Measurements from ENCODE around the gene CAMK4. TPM values are rescaled to one million over a fixed set of nuclear protein-coding genes. Genes with fewer than 3 reads are reported as not detected.

The CAMK4 gene
- polyA plus RNA-seq, 1 donor (not counting 4 experiments of a cell fraction or from before 2014, with no cell fraction given): 0.45 TPM

GRCh38 chr5:111233052-111233374 is 8.8 kb downstream of the CAMK4 start:
- H4K20me1 ChIP-seq (ENCODE audit: control insufficient read depth, extremely low read depth, insufficient read depth, low read length): no peaks in the 10 kb centered on the region
- no peaks in the 10 kb centered on the region for H3K9me1 ChIP-seq (ENCODE audit: control insufficient read depth, extremely low read depth, insufficient read depth, low read length)
- no peak overlapping the region for H3K4me2 ChIP-seq (ENCODE audit: control insufficient read depth, extremely low read depth, insufficient read depth, low read depth, low read length)
- dilution Hi-C loops (cut with MboI; ENCODE audit: extremely low pct_ligation_motif_present, low sequenced_read_pairs): no loop called here
- no peak overlapping the region for H3K4me3 ChIP-seq (ENCODE audit: control insufficient read depth in 2 of 3, extremely low read depth in 1 of 3, insufficient read depth in 2 of 3, low read depth in 1 of 3, low read length in 3 of 3)
- H3K9me3 ChIP-seq (ENCODE audit: control insufficient read depth, low read depth, low read length): no peaks in the 10 kb centered on the region
- no peak overlapping the region for H2AFZ ChIP-seq (ENCODE audit: control insufficient read depth, low read length)
- H3K4me1 ChIP-seq (ENCODE audit: control insufficient read depth, extremely low read depth, insufficient read depth, low read length): peaks cover 8% of the 10 kb centered on the region
- TF ChIP-seq, protein P1, sequence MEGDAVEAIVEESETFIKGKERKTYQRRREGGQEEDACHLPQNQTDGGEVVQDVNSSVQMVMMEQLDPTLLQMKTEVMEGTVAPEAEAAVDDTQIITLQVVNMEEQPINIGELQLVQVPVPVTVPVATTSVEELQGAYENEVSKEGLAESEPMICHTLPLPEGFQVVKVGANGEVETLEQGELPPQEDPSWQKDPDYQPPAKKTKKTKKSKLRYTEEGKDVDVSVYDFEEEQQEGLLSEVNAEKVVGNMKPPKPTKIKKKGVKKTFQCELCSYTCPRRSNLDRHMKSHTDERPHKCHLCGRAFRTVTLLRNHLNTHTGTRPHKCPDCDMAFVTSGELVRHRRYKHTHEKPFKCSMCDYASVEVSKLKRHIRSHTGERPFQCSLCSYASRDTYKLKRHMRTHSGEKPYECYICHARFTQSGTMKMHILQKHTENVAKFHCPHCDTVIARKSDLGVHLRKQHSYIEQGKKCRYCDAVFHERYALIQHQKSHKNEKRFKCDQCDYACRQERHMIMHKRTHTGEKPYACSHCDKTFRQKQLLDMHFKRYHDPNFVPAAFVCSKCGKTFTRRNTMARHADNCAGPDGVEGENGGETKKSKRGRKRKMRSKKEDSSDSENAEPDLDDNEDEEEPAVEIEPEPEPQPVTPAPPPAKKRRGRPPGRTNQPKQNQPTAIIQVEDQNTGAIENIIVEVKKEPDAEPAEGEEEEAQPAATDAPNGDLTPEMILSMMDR (optimal IDR thresholded peaks at IDR 0.05 in 1 of 3, IDR thresholded peaks at IDR 0.05 in 1 of 3, conservative IDR thresholded peaks at IDR 0.05 in 1 of 3; ENCODE audit: extremely low read depth in 1 of 3, insufficient read depth in 2 of 3, low read length in 3 of 3): no peak
- TF ChIP-seq EZH2 (IDR thresholded peaks at IDR 0.05; ENCODE audit: low read length): no peak
- DNase-seq (ENCODE audit: low read depth, low spot score) (no peak), FAIRE-seq (no peak)
- H3K27me3 ChIP-seq (ENCODE audit: control insufficient read depth, extremely low read depth, insufficient read depth, low read length): no peaks in the 10 kb centered on the region
- no peaks in the 10 kb centered on the region for H3K36me3 ChIP-seq (ENCODE audit: control insufficient read depth in 2 of 2, extremely low read depth in 1 of 2, insufficient read depth in 2 of 2, low read length in 2 of 2)
- H3K79me2 ChIP-seq (ENCODE audit: control insufficient read depth, insufficient read depth, low read length): no peaks in the 10 kb centered on the region
- H3K27ac ChIP-seq (ENCODE audit: control insufficient read depth, insufficient read depth, low read length): no peak overlapping the region
- H3K9ac ChIP-seq (ENCODE audit: control insufficient read depth, extremely low read depth, insufficient read depth, low read length): no peak overlapping the region

GRCh38 chr5:111234125-111234524 is 9.9 kb downstream of the CAMK4 start:
- Histone ChIP-seq H2AFZ (ENCODE audit: control insufficient read depth, low read length) (no peak overlapping the region), H3K9me1 (ENCODE audit: control insufficient read depth, extremely low read depth, insufficient read depth, low read length) (no peaks in the 10 kb centered on the region), H3K27ac (ENCODE audit: control insufficient read depth, insufficient read depth, low read length) (no peak overlapping the region), H3K4me2 (ENCODE audit: control insufficient read depth, extremely low read depth, insufficient read depth, low read depth, low read length) (no peak overlapping the region), H4K20me1 (ENCODE audit: control insufficient read depth, extremely low read depth, insufficient read depth, low read length) (no peaks in the 10 kb centered on the region), H3K4me3 (ENCODE audit: control insufficient read depth in 2 of 3, extremely low read depth in 1 of 3, insufficient read depth in 2 of 3, low read depth in 1 of 3, low read length in 3 of 3) (no peak overlapping the region), H3K9ac (ENCODE audit: control insufficient read depth, extremely low read depth, insufficient read depth, low read length) (no peak overlapping the region), H3K4me1 (ENCODE audit: control insufficient read depth, extremely low read depth, insufficient read depth, low read length) (peaks cover 7% of the 10 kb centered on the region), H3K27me3 (ENCODE audit: control insufficient read depth, extremely low read depth, insufficient read depth, low read length) (no peaks in the 10 kb centered on the region), H3K36me3 (ENCODE audit: control insufficient read depth in 2 of 2, extremely low read depth in 1 of 2, insufficient read depth in 2 of 2, low read length in 2 of 2) (no peaks in the 10 kb centered on the region), H3K9me3 (ENCODE audit: control insufficient read depth, low read depth, low read length) (no peaks in the 10 kb centered on the region), H3K79me2 (ENCODE audit: control insufficient read depth, insufficient read depth, low read length) (no peaks in the 10 kb centered on the region)
- dilution Hi-C loops (cut with MboI; ENCODE audit: extremely low pct_ligation_motif_present, low sequenced_read_pairs): no loop called here
- FAIRE-seq (no peak), DNase-seq (ENCODE audit: low read depth, low spot score) (no peak)
- TF ChIP-seq, protein P1 (optimal IDR thresholded peaks at IDR 0.05 in 1 of 3, IDR thresholded peaks at IDR 0.05 in 1 of 3, conservative IDR thresholded peaks at IDR 0.05 in 1 of 3; ENCODE audit: extremely low read depth in 1 of 3, insufficient read depth in 2 of 3, low read length in 3 of 3): no peak
- TF ChIP-seq EZH2 (IDR thresholded peaks at IDR 0.05; ENCODE audit: low read length): no peak

Data from keratinocyte (primary cell).